ENCODE data around the gene HECTD1. TPM values are rescaled to one million over a fixed set of nuclear protein-coding genes. Genes with fewer than 3 reads are reported as not detected.

HECTD1 gene
- total and polyA plus RNA-seq, 10 of the 15 experiments (the other 5 are each of a cell fraction or from before 2014, with no cell fraction given) = 27.3 to 116 (median 57.7) TPM

GRCh38 chr14:31167032-31167431 is 40.6 kb downstream of the HECTD1 start:
- ChIA-PET CTCF (no interaction called here), POLR2A (interaction anchor here (0.6 kb wide), 1 partner anchor 19 kb away, joined by 5 read pairs; no protein-coding TSS in a partner anchor), SMC1A (ENCODE audit: uncharacterized antibody, unreplicated experiment) (interaction anchor here (1.1 to 1.2 kb wide), 2 partner anchors 9 to 209 kb away, joined by 3 read pairs; no protein-coding TSS in a partner anchor), RAD21 (ENCODE audit: unreplicated experiment) (no interaction called here)
- Histone ChIP-seq H3K4me1 (ENCODE audit: control insufficient read depth, insufficient read depth, low read length) (no peaks in the 10 kb centered on the region), H3K27ac (ENCODE audit: control insufficient read depth, insufficient read depth) (no peak overlapping the region), H3K9me3 (replicated peaks; ENCODE audit: control insufficient read depth, insufficient read depth, low read length) (no peaks in the 10 kb centered on the region), H3K79me2 (ENCODE audit: control insufficient read depth, insufficient read depth, low read length) (no peaks in the 10 kb centered on the region), H3K27me3 (replicated peaks in 1 of 2; ENCODE audit: control insufficient read depth in 2 of 2, insufficient read depth in 2 of 2, low read length in 1 of 2) (no peaks in the 10 kb centered on the region), H3K4me2 (ENCODE audit: control insufficient read depth, insufficient read depth) (no peak overlapping the region), H3K4me3 (no peak overlapping the region), H2AFZ (ENCODE audit: control insufficient read depth, low read depth, low read length) (no peak overlapping the region), H3K36me3 (ENCODE audit: control insufficient read depth in 2 of 2, insufficient read depth in 2 of 2, low read length in 1 of 2) (peaks cover 4 to 15% of the 10 kb centered on the region in 2 experiments; a peak in 3 of 4 replicates), H4K20me1 (ENCODE audit: control insufficient read depth, insufficient read depth) (no peaks in the 10 kb centered on the region), H3K9ac (ENCODE audit: control insufficient read depth, insufficient read depth, low read length) (no peak overlapping the region)
- WGBS (ENCODE audit: insufficient coverage, insufficient replicate concordance, low lambda C conversion rate, missing lambda C conversion rate) = 97% methylated on average over 5 of the region's 5 CpGs
- in situ Hi-C loops (cut with MboI) = no loop called here
- BruUV-seq (replicated peaks) = no TSS peak
- TF ChIP-seq ZNF217 (IDR thresholded peaks at IDR 0.05) (no peak), NRF1 (conservative IDR thresholded peaks at IDR 0.05; ENCODE audit: low read depth, low read length) (no peak), E4F1 (IDR thresholded peaks at IDR 0.05; ENCODE audit: borderline replicate concordance, partially characterized antibody) (no peak), E2F4 (IDR thresholded peaks at IDR 0.05; ENCODE audit: low read depth, low read length) (no peak), ZBTB33 (IDR thresholded peaks at IDR 0.05) (no peak), STAT1 (conservative IDR thresholded peaks at IDR 0.05) (no peak), GATAD2B (conservative IDR thresholded peaks at IDR 0.05; ENCODE audit: low read depth) (no peak), MTA3 (IDR thresholded peaks at IDR 0.05; ENCODE audit: borderline replicate concordance, low read length) (no peak), MEF2A (IDR thresholded peaks at IDR 0.05; ENCODE audit: insufficient read depth, low read depth, low read length) (no peak), DPF2 (IDR thresholded peaks at IDR 0.05) (no peak)
- intact Hi-C loops (cut with micrococcal nuclease; ENCODE audit: unreplicated experiment) = loop anchor here (10.0 kb wide), 1 partner anchor 188 kb away; no protein-coding TSS in a partner anchor
- FAIRE-seq (no peak), ATAC-seq (no peak), DNase-seq (ENCODE audit: low read depth, low spot score) (no peak)
